Thoracic aorta (tissue), 2 donors: ENCODE measurements around the gene NTRK2. TPM values are rescaled to one million over a fixed set of nuclear protein-coding genes. Genes with fewer than 3 reads are reported as not detected.

ENCODE experiments used
- ATAC-seq: fragments of 150-250 bp; one replicate; pipeline ENCODE4 v1.8.0; 2017; ENCODE audit warnings: low read depth; ENCODE audit not compliant: insufficient number of reproducible peaks, low FRiP score
- DNase-seq: peaks from one replicate; pipeline ENCODE4 v3.0.0-alpha.2; 2020; ENCODE audit warnings: low spot score
- H3K27ac ChIP-seq, 2 donors: fragments of 200-600 bp; sonication (generic); 1 replicate in 1 of 2; 2 replicates in 1 of 2; pipeline ENCODE4 v1.5.1; 2016; ENCODE audit warnings: mild to moderate bottlenecking in 2 of 2, moderate library complexity in 2 of 2
- H3K27me3 ChIP-seq: fragments of 200-600 bp; sonication (generic); replicated peaks from 2 replicates; pipeline ENCODE4 v1.6.0; 2016; ENCODE audit warnings: mild to moderate bottlenecking; ENCODE audit not compliant: insufficient read depth
- H3K36me3 ChIP-seq: fragments of 200-600 bp; sonication (generic); one replicate; pipeline ENCODE4 v1.5.1; 2016
- H3K4me1 ChIP-seq, 2 donors: fragments of 200-600 bp; sonication (generic); 1 replicate in 1 of 2; 2 replicates in 1 of 2; pipeline versions ENCODE4 v1.5.1 to v1.6.0; 2016; ENCODE audit warnings: low read depth in 2 of 2, mild to moderate bottlenecking in 1 of 2; ENCODE audit not compliant: control insufficient read depth in 1 of 2
- H3K4me3 ChIP-seq: fragments of 200-600 bp; sonication (generic); 2 replicates; pipeline ENCODE4 v1.5.1; 2016; ENCODE audit warnings: mild to moderate bottlenecking
- H3K9me3 ChIP-seq: fragments of 200-600 bp; sonication (generic); 2 replicates; pipeline ENCODE4 v1.5.1; 2016
- CTCF ChIP-seq: fragments of 200-600 bp; sonication (generic); IDR thresholded peaks from one replicate; pipeline ENCODE4 v1.5.1; 2019; ENCODE audit warnings: antibody characterized with exemption
- total RNA-seq, 2 donors: library from RNA; depleted of rRNA; stranded (reverse); fragments of >200 nt; gene quantifications; one replicate each; pipeline versions ENCODE4 v1.1.0 to v1.2.3, GENCODE V29; 2016

The NTRK2 gene
- total RNA-seq, 2 donors from 2014 or later, result 12.6 to 27.9 TPM

DNA sequence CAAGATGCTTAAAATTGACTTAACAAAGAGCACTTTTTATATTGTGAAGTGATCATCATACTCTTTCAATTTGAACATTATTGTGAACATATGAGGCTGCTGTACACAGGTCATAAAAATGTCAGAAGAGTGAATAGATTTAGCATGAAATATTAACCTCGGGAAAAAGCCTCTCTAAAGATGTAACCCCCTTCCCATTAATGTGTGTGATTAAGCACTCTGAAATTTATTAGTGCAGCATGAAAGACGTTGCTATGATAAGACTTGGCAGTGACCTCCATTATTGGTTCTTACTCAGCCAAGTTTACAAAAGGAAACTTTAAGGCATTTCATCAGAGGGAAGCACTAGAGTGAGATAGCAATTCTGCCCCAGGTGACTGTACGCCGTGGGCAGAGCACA, 326.5 kb downstream of the NTRK2 start:
- ATAC-seq (no peak), DNase-seq (no peak)
- H3K27me3 ChIP-seq, result no peaks in the 10 kb centered on the region
- TF ChIP-seq CTCF, result no peak
- H3K4me3 ChIP-seq, result no peak overlapping the region
- no peaks in the 10 kb centered on the region for H3K36me3 ChIP-seq
- H3K27ac ChIP-seq, result no peak overlapping the region
- peaks cover 5% of the 10 kb centered on the region for H3K9me3 ChIP-seq
- H3K4me1 ChIP-seq, result no peaks in the 10 kb centered on the region

DNA sequence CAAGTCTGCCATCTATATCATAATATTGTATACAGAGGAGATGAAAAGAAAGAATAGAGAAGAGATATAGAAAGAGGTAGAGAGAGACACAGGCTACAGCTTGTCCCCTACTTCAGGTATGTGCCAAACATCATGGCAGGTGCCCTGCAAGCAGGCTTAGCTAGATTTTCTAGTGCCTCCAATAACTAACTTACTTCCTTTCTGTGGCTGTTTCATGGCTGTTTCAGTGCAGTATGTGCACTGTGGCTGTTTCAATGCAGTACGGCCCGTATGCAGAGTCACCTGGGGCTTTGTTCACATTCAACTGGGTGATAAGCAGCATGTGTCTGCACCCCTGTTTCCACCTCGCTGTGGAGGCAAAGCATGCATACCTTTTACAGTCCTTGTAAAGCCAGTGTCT, 327.2 kb downstream of the NTRK2 start:
- no peak overlapping the region for H3K27ac ChIP-seq
- H3K4me3 ChIP-seq, result no peak overlapping the region
- no peaks in the 10 kb centered on the region for H3K27me3 ChIP-seq
- no peak for TF ChIP-seq CTCF
- no peak for DNase-seq
- H3K4me1 ChIP-seq, result no peaks in the 10 kb centered on the region
- no peak for ATAC-seq
- H3K36me3 ChIP-seq, result no peaks in the 10 kb centered on the region
- peaks cover 6% of the 10 kb centered on the region for H3K9me3 ChIP-seq

DNA sequence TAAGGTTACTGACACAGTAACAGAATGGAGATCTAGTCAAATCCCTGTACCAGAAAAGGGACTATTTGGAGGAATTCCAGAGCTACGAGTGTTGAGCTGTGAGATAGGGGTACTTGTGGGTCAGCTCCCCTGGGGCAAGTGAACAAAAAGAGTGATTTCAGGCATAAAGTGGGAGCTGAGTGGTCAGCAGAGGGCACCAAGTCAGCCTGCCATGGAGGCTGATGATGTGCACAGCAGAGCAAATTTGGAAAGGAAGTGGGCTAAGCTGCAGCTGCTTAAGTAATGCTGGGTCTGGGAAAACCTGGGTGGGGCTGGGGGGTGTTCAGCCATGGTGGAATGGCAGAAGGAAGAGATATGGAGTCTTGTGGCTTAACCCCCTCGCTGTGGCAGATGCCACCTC, 327.9 kb downstream of the NTRK2 start:
- Histone ChIP-seq H3K36me3 (no peaks in the 10 kb centered on the region), H3K27me3 (no peaks in the 10 kb centered on the region), H3K4me1 (no peaks in the 10 kb centered on the region), H3K9me3 (peaks cover 6% of the 10 kb centered on the region), H3K4me3 (no peak overlapping the region), H3K27ac (no peak overlapping the region)
- DNase-seq, result no peak
- ATAC-seq, result no peak
- no peak for TF ChIP-seq CTCF

GRCh38 chr9:84998639-84999038, 329.1 kb downstream of the NTRK2 start:
- no peak for ATAC-seq
- Histone ChIP-seq H3K9me3 (peaks cover 6% of the 10 kb centered on the region), H3K4me1 (no peaks in the 10 kb centered on the region), H3K36me3 (no peaks in the 10 kb centered on the region), H3K27ac (no peak overlapping the region), H3K27me3 (no peaks in the 10 kb centered on the region), H3K4me3 (no peak overlapping the region)
- DNase-seq, result no peak
- TF ChIP-seq CTCF, result no peak

DNA sequence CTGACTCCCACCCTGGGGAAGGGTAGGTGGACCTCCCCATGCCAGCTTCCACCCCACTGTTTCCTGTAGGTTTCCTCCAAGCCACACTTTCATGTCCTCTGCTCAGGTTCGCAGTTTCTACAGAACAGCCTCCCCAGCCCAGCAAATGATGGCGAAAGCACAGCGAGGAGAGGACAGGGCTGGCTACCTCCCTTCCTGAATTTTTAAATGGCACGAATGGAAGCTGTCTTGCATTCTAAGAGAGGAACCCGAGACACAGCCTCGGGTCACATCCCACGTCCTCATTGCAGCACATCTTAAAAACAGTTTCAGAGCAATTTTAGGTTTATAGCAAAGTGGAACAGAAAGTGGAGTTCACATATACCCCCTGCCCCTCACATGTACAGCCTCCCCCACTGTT, 330.3 kb downstream of the NTRK2 start:
- Histone ChIP-seq H3K27ac (no peak overlapping the region), H3K27me3 (no peaks in the 10 kb centered on the region), H3K36me3 (no peaks in the 10 kb centered on the region), H3K9me3 (peaks cover 6% of the 10 kb centered on the region), H3K4me3 (no peak overlapping the region), H3K4me1 (no peaks in the 10 kb centered on the region)
- ATAC-seq (no peak), DNase-seq (no peak)
- no peak for TF ChIP-seq CTCF
